DMS153 (cell line): ENCODE data around the gene HIPK2.
A peak's percentile ranks its signal among the peaks of the same experiment; 100 is the strongest.

ENCODE experiments used
- DNase-seq: peaks from one replicate; lab custom pipeline; 2025; lab: John Stamatoyannopoulos, UW

The HIPK2 gene

GRCh38 chr7:139735912-139736595 is 41.7 kb downstream of the HIPK2 start:
- no peak for DNase-seq

DNA sequence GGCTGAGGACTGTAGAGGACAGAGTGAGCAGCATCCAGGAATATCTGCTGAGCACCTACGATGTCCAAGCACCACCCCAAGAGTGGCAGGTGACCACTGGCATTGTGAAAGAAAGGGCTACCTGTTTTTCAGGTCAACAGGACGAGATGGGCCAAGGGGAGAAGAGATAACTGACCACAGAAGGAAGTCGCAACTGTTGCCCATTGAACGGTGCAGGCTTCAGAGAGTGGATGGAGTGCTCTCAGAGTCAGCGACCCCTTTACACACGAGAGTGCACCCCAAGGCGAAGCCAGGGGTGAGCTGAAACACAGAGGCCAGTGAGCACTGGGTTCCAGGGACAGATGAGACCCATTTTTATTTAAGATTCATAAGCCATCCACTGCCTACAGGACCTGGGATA is 42.3 kb downstream of the HIPK2 start:
- DNase-seq, result no peak

GRCh38 chr7:139734395-139734794 is 43.4 kb downstream of the HIPK2 start:
- no peak for DNase-seq

- DNase-seq, result no peak
Measured at GRCh38 chr7:139733751-139734150, 44.0 kb downstream of the HIPK2 start.

GRCh38 chr7:139732471-139733167 is 45.2 kb downstream of the HIPK2 start:
- DNase-seq, result no peak

- DNase-seq, result no peak
Measured at GRCh38 chr7:139731802-139732470, 45.9 kb downstream of the HIPK2 start.

DNA sequence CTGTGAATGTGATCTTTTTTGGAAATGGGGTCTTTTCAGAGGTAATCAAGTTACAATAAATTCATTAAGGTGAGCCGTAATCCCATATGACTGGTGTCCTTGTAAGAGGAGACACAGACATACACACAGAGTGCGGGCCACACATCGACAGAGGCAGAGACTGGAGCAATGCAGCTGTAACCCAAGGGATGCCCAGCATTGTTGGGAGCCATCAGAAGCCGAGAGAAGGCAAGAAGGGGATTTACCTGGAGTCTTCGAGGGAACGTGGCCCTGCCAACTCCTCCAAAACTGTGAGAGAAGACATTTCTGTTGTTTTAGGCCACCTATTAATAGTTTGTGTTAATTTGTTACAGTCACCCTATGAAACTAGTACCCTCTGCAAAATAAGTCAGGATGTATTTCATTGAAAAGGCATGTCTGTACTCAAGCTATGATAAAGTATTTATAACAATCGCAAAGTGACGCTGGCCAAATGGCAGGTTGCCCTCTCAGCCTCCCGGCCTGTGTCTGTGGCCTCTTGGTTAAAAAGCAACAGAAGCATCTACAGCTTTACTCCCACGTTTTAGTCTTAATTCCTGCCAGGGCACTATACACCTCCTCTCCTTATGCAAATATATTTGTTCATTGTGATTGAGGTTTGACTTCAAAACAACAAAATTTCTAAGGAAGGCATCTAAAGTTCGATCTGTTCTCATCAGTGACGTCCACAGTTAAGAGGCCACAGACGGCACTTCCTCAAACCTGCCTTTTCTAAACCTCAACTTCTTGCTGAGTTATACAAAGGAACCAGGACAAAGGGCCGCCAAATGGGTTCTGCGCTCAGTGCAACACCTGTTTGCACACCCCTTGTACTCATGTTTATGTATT is 46.8 kb downstream of the HIPK2 start:
- DNase-seq, result no peak

- DNase-seq, result no peak
Measured at GRCh38 chr7:139728203-139728602, 49.6 kb downstream of the HIPK2 start.

- no peak for DNase-seq
Measured at GRCh38 chr7:139727151-139727705, 50.6 kb downstream of the HIPK2 start.

GRCh38 chr7:139726485-139726869 is 51.3 kb downstream of the HIPK2 start:
- no peak for DNase-seq

- DNase-seq, result no peak
Measured at GRCh38 chr7:139725858-139726484, 51.8 kb downstream of the HIPK2 start.

- no peak for DNase-seq
Measured at GRCh38 chr7:139725077-139725476, 52.7 kb downstream of the HIPK2 start.

- no peak for DNase-seq
Measured at GRCh38 chr7:139722604-139723003, 55.2 kb downstream of the HIPK2 start.

- no peak for DNase-seq
Measured at GRCh38 chr7:139721821-139722220, 56.0 kb downstream of the HIPK2 start.

DNA sequence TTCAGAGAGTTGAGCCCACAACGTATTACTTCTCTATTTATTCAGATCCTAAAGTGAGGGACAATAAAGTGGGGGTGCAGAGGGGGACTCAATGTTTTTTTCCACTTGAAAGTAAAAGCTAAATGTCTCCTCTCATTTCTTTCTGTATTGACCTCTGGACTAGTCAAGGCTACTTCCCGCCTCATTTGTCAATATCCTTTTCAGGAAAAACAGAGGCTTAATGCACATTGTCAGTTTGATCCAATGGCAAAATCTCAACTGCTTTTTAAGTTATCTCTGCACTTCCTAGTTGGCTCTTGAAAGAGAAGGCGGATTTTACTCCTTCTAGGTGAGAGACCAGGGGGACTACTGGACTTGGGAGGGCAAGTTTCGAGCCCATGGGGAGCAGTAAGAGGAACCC is 56.4 kb downstream of the HIPK2 start:
- DNase-seq, result no peak

DNA sequence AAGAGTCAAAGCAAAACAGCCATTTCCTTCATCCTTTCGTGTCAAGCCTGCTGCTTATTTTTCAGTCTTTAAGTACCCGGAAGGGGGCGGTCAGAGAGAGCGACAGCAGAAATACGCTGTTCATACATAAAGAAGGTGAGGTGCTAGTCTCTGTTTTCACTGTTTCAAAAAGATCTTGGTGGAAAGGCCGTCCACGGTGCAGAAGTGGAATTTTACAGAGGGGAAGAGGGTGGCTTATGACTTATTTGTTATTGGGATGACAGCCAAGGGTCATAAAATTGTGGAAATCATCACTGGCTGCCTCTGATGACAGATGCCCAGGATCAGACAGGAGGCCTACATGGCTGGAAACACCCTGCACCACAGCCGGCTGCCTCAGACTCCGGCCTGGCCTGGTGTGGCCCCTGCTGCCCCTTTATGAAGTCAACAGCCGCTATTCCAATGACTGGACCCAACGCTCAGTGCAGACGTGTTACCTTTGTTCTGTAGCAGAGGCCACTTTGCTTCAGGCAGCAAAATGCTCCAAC is 57.0 kb downstream of the HIPK2 start:
- DNase-seq, result peak; percentile 50

DNA sequence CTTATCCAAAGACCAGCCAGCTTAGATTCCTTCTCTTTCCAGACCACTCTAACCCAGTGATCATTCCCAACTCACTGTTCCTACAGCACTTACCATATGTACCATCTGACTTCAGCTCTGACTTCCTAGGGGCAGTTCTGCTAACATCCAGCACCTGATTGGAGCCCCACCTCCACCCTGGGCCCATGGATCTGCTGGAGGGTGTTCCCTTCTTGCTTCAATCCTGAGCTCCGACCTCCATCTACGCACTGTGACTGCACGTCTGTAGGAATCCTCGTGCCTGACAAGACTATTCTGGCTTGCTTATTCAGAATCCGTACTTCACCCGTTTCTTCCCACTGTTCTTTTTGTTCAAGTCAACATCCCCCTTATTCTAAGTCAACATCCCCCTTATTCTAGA is 57.6 kb downstream of the HIPK2 start:
- DNase-seq, result no peak

- DNase-seq, result no peak
Measured at GRCh38 chr7:139718859-139719258, 58.9 kb downstream of the HIPK2 start.

GRCh38 chr7:139718141-139718540 is 59.7 kb downstream of the HIPK2 start:
- no peak for DNase-seq

DNA sequence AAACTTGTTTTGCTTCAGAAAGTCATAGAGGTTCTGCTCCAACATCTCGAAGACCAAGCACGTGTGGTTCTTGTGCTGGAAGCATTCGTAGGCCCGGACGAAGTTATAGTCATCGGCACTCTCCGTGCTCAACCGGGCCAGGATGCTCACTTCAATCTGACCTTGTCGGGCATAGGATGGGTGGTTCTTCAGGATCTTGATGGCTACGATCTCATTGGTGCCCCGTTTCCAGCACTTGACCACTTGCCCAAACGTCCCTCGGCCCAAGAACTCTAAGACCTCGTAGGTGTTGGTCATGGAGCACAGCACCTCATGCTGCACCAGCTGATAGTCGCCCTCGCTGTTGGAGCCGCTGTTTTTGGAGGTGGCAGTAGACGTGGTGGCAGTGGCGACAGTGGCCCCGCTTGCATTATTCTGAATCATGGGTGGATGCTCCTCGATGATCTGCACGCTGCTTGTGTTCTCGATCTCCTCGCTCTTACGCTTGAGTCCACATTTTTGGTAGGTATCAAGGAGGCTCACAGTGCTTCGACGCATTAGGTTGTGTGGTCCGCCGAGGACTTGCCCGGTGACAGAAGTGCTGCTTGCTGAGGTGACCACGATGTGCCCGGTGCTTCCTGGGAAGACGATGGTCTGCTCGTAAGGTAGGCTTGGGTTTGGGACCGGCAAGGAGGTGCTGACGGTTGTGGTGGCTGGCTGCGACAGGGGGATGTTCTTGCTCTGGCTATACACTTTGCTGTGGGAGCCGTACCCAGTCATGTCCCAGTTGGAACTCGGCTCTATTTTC is 61.4 kb downstream of the HIPK2 start:
- no peak for DNase-seq
